HG03575 (cell line): Measurements from ENCODE around the gene KERA.
"Not testable (repeated sequence)": the region's sequence is repeated elsewhere in the genome, so short reads cannot be mapped to it uniquely, and the experiment has no call there.

Experiments used
- ATAC-seq: cut with Tn5 transposase; IDR thresholded peaks from one replicate; pipeline ENCODE4 v1.9.1; 2021; ENCODE audit not compliant: unreplicated experiment, insufficient number of reproducible peaks, low FRiP score; ENCODE audit errors: extremely low read depth

The KERA gene

GRCh38 chr12:91057368-91058165 lies at the start of gene KERA:
TSS of gene KERA (minus strand) at chr12:91058024. CDS start at chr12:91056281, 1,743 bp downstream.
- ATAC-seq, result no peak

DNA sequence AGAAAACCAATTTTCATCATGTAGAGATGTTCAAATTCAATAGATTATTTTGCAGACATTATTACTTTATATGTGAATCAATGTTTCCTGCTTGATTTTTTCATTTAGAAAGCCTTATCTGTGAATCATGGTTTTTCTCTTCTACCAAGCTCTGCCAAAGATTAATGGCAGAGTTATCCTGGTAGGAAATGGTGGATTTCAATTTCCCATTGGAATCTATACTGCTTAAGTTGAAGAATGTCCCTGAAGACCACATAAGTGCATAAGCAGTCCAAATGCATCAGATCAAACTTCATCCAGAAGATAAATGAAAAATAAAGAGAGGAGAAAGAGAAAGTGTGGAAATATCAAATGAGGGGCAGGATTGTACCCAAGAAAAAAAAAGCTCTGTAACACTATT lies 48.5 kb upstream of the KERA start:
- ATAC-seq, result no peak

- ATAC-seq, result no peak
Measured at GRCh38 chr12:91105807-91106206, 48.0 kb upstream of the KERA start.

DNA sequence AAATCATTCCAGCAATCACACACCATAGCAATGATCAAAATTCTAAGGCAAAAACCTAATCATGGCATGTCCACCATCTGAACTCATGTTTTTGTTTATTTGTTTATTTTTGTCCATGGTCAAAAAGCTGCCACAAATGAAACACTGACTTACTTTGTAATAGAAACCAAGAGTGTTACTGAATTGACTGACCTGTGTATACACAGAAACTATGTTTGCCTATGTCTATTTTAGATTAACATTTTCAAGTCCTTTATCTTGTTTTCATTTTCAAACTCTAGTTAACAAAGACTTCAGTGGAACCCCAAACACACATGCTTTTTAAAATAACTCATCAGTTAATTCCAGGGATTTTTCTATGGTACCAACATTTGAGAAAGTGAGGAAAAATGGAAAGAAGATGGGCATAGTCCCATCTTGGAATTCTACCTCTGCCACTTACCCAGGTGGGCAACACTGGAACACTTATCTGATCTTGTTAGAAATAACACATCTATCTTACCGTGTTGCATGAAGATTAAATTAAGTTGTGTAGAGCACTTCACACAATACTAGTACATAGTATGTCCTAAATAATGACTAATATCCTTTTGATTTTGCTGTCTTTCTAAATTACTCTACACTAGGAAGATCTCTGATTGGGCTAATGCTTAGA lies 47.1 kb upstream of the KERA start:
- peak; percentile 34 for ATAC-seq

- no peak for ATAC-seq
Measured at GRCh38 chr12:91103624-91104023, 45.8 kb upstream of the KERA start.

GRCh38 chr12:91103101-91103500 lies 45.3 kb upstream of the KERA start:
- ATAC-seq, result no peak

- ATAC-seq, result no peak
Measured at GRCh38 chr12:91100906-91101305, 43.1 kb upstream of the KERA start.

DNA sequence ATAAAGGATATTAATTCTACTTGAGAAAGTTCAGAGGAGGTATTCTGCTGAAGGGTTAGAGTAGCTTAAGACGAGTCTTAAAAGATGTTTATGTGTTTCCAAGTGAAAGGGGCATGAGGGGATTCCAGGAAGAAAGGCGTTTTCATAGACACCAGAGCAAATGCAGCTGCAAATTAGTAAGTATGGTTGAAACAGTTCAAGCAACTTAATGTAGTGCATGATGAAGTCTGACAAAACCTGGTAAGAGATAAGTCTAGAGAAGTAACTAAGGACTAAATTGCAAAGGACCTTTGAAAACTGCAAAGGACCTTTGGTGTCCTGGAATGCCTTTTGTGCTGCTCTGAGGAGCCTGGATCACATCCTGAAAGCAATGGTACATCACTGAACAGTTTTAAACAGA lies 42.0 kb upstream of the KERA start:
- ATAC-seq, result no peak

GRCh38 chr12:91099341-91099740 lies 41.5 kb upstream of the KERA start:
- ATAC-seq, result no peak

GRCh38 chr12:91098941-91099340 lies 41.1 kb upstream of the KERA start:
- ATAC-seq, result no peak

DNA sequence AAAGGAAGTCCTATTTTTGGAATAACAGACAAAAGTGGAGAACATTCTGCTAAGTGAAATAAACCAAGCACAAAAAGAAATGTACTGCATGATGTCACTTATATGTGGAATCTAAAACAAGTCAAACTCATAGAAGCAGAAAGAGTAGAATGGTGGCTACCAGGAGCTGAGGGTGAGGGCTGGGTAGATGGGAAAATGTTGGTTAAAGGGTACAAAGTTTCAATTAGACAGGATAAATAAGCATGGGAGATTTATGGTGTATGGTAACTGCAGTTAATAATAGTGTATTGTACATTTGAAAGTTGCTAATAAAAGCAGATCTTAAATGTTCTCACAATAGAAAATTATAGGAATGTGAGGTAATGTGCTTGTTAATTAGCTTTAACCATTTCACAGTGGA lies 40.6 kb upstream of the KERA start:
- ATAC-seq, result no peak

DNA sequence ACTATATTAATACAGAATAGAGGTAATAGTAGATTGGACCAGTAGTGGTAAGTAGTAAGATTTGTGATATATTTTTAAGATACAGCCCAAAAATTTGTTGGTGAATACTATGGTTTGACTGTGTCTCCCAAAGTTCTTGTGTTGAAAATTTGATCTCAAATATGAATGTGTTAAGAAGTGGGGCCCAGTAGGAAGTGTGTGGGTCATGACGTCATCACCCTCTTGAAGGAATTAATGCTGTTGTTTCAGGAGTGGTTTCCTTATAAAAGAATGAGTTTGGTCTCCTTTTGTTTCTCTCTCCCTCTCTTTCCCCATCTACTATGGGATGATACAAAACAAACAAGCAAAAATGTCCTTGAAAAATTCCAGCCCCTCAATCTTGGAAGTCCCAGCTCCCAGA lies 37.1 kb upstream of the KERA start:
- no peak for ATAC-seq

DNA sequence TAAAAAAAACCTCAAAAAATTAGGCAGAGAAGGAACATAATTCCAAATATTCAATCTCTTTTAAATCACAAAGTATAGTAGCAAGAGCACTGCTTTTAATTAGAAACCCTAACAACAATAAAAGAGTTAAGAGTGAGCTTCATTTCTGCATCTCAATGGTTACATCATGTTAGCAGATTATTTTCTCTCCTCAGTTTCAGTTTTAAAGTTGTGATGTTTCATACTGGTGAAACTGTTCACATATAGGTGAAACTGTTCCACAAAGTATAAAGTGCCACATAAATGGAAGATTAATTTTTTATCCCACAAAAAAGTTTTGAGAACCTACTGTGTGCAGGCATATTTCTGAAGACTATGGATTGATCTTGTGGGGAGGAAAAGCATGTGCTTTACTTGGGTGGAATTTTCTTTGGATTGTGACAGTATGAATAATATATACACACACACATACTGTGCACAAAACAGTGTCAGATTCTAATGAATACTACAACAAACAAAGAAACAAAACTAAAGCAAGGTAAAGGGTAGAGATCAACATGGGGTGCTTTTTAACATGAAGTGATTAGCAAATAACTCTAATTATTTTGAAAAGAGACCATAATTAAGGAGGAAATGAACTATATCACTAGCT lies 36.3 kb upstream of the KERA start:
- no peak for ATAC-seq

DNA sequence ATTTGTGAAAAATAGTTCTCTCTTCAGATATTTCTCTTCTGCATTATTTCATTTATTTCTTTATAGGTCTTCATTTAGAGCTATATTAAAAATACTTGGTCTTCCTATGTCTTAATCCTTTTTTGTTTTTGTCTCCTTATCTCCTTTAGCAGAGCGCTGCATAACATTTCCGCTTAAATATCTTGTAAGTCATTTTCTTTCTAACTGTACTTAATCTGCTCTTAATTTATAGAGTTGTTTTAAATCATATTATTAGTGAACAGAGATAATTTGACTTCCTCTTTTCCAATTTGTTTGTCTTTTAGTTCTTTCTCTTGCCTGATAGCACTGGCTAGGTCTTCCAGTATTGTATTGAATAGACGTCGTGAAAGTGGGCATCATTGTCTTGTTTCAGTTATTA lies 35.5 kb upstream of the KERA start:
- no peak for ATAC-seq

- no peak for ATAC-seq
Measured at GRCh38 chr12:91091916-91092715, 34.3 kb upstream of the KERA start.

GRCh38 chr12:91089953-91090352 lies 32.1 kb upstream of the KERA start:
- ATAC-seq, result not testable (repeated sequence)

- no peak for ATAC-seq
Measured at GRCh38 chr12:91080041-91080440, 22.2 kb upstream of the KERA start.

DNA sequence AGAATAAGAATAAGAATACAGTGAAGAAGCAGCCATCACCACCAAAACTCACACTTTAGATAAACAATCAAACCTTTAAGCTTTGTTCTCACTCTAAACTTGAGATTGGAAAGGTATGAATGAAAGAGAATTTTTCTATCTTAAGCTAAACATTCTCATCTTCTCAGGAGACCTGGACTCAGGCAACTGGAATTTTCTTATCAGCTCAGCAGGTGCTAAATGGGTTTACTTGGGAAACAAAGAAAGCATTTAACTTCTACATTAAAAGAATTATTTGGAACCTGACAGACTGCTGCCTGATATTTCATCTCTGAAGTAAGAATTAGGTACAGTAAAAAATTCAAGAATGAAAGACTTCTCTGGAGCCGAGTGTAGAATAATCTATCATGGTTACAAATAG lies 20.7 kb upstream of the KERA start:
- ATAC-seq, result no peak

DNA sequence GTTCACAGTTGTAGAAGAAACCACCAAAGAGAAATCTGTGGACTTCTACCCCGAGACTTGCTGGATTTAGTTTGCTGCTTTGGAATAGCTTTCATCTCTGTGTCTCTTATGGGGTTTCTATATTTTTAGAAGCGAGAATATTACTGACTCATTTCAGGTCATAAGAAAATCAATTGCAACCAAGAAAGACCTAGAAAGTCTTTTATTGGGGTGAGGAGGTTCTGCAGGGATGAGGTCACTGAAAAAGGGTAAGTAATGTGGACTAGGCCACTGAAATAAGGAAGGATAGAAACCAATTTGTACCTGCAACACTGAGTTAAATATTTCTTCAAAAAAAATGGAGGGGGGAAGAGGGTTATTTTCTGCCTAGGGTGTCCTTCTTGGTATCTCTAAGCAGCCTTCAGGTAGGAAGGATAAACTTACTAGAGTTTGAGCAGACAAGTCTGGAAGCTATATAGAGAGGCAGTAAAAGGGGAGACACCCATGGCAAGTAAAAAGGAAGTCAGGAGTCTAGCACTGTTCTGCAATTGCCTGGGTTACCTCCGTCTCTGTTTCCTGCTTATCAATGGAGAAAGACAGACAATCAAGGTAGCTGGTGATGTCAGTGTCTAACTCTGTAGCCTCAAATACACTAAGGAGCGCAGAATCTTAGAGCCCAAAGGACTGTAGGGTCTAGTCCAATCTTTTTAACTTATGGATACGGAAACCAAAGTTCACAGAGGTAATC lies 19.6 kb upstream of the KERA start:
- no peak for ATAC-seq
